HepG2 (cell line): Measurements from ENCODE around the gene MSI2. TPM values are rescaled to one million over a fixed set of nuclear protein-coding genes. Genes with fewer than 3 reads are reported as not detected.

ENCODE experiments used
- ATAC-seq: fragments of 200-7000 bp; cut with Tn5 transposase; 3 replicates; pipeline ENCODE4 v1.9.1; 2020; ENCODE audit warnings: mild to moderate bottlenecking, moderate library complexity
- BruUV-seq: library from RNA; stranded (reverse); fragments of 400-500 nt; replicated peaks from 2 replicates; lab custom pipeline; 2021; lab: Mats Ljungman, UMichigan
- CTCF ChIA-PET: fragments of 300-600 bp; formaldehyde crosslinking; extraction: SDS; loops from one replicate; lab custom pipeline; 2021; ENCODE audit warnings: low total read pairs, inconsistent platforms, low intra/inter-chr PET ratio; lab: Yijun Ruan, JAX
- POLR2A ChIA-PET: fragments of 350-600 bp; sonication (Branson Sonifier 250); formaldehyde crosslinking; loops from one replicate; lab custom pipeline; 2020; ENCODE audit warnings: antibody characterized with exemption, inconsistent platforms; lab: Yijun Ruan, JAX
- DNase-seq: peaks from one replicate; pipeline ENCODE4 v3.0.0-alpha.2; 2015; ENCODE audit warnings: low spot score
- FAIRE-seq: peaks from 3 replicates; lab custom pipeline; 2011; peaks lifted over from hg19 to GRCh38; lab: Jason Lieb, UNC
- H2AFZ ChIP-seq: one replicate; pipeline ENCODE4 v1.6.1; 2011; ENCODE audit warnings: low read length, inconsistent platforms
- H3K27ac ChIP-seq: fragments of 300-600 bp; 3 replicates; pipeline ENCODE4 v1.8.0; 2011; ENCODE audit warnings: mixed run types, mild to moderate bottlenecking, mixed read lengths, low read length, inconsistent platforms; ENCODE audit not compliant: insufficient read depth; ENCODE audit errors: extremely low read length
- H3K27me3 ChIP-seq, 2 experiments: fragments of 200-600 bp in 1 of 2; 2 replicates in 1 of 2; 3 replicates in 1 of 2; pipeline versions ENCODE4 v1.6.0 to v1.8.0; 2011; ENCODE audit warnings: low read length in 2 of 2, mild to moderate bottlenecking in 2 of 2, moderate library complexity in 2 of 2, inconsistent platforms in 1 of 2; ENCODE audit not compliant: insufficient read depth in 2 of 2, control insufficient read depth in 1 of 2
- H3K36me3 ChIP-seq, 2 experiments: fragments of 200-600 bp in 1 of 2; replicated peaks in 1 of 2; 2 replicates in 1 of 2; 3 replicates in 1 of 2; pipeline versions ENCODE4 v1.5.1 to v1.8.0; 2011; ENCODE audit warnings: low read length in 2 of 2, inconsistent platforms in 1 of 2; ENCODE audit not compliant: insufficient read depth in 2 of 2, control insufficient read depth in 1 of 2
- H3K4me1 ChIP-seq: 2 replicates; pipeline ENCODE4 v1.5.1; 2012; ENCODE audit warnings: low read length, inconsistent platforms; ENCODE audit not compliant: insufficient read depth
- H3K4me2 ChIP-seq: 2 replicates; pipeline ENCODE4 v1.6.0; 2011; ENCODE audit warnings: low read depth, low read length, inconsistent platforms
- H3K4me3 ChIP-seq, 3 experiments: fragments of 200-600 bp in 1 of 3; sonication (generic), shearing (Covaris generic) in 1 of 3; replicated peaks in 1 of 3; 2 replicates each; pipeline ENCODE4 v1.5.1; 2011 to 2016; ENCODE audit warnings: low read length in 3 of 3, inconsistent platforms in 2 of 3, low read depth in 2 of 3, mild to moderate bottlenecking in 2 of 3, control low read depth in 1 of 3, mixed read lengths in 1 of 3; ENCODE audit not compliant: insufficient read depth in 1 of 3
- H3K79me2 ChIP-seq: one replicate; pipeline ENCODE4 v1.6.1; 2011; ENCODE audit warnings: low read length, inconsistent platforms; ENCODE audit not compliant: insufficient read depth
- H3K9ac ChIP-seq: 2 replicates; pipeline ENCODE4 v1.6.0; 2011; ENCODE audit warnings: mild to moderate bottlenecking, low read depth, low read length, inconsistent platforms; ENCODE audit not compliant: insufficient read depth
- H3K9me3 ChIP-seq: 2 replicates; pipeline ENCODE4 v1.5.1; 2012; ENCODE audit warnings: mild to moderate bottlenecking, low read length
- H4K20me1 ChIP-seq: 2 replicates; pipeline ENCODE4 v1.6.0; 2011; ENCODE audit warnings: inconsistent platforms, mild to moderate bottlenecking, low read length, moderate library complexity; ENCODE audit not compliant: insufficient read depth
- FOXO1 ChIP-seq: sonication (generic); formaldehyde crosslinking; IDR thresholded peaks from 2 replicates; pipeline ENCODE4 v1.4.0; 2020; ENCODE audit warnings: missing genetic modification reagents
- IKZF5 ChIP-seq: IDR thresholded peaks from 2 replicates; pipeline ENCODE4 v1.6.1; 2018; ENCODE audit warnings: missing genetic modification reagents, mild to moderate bottlenecking, missing compliant biosample characterization
- MTF1 ChIP-seq: sonication (generic); formaldehyde crosslinking; IDR thresholded peaks from 2 replicates; pipeline ENCODE4 v1.5.0; 2020; ENCODE audit warnings: missing genetic modification reagents
- NFIB ChIP-seq: sonication (generic); formaldehyde crosslinking; IDR thresholded peaks from 2 replicates; pipeline ENCODE4 v1.9.0; 2021; ENCODE audit warnings: missing genetic modification reagents, mild to moderate bottlenecking, borderline replicate concordance
- RAD51 ChIP-seq: fragments of 450-650 bp; IDR thresholded peaks from 2 replicates; pipeline ENCODE4 v1.6.1; 2016; ENCODE audit warnings: borderline replicate concordance
- RFX5 ChIP-seq: IDR thresholded peaks from 2 replicates; pipeline ENCODE4 v1.6.1; 2011; ENCODE audit warnings: low read depth, low read length, improper control_type of control experiment
- SRSF4 ChIP-seq: fragments of 200-400 bp; formaldehyde crosslinking; IDR thresholded peaks from one replicate; pipeline ENCODE4 v1.6.1; 2018; ENCODE audit warnings: mild to moderate bottlenecking, low read depth, low read length, moderate library complexity; ENCODE audit not compliant: poor library complexity, severe bottlenecking
- ZBTB4 ChIP-seq: sonication (generic); formaldehyde crosslinking; IDR thresholded peaks from 2 replicates; pipeline ENCODE4 v1.4.0; 2020; ENCODE audit warnings: missing genetic modification reagents, mild to moderate bottlenecking, borderline replicate concordance
- ZNF605 ChIP-seq: sonication (generic); formaldehyde crosslinking; IDR thresholded peaks from 2 replicates; pipeline ENCODE4 v1.8.0; 2022; ENCODE audit warnings: mild to moderate bottlenecking, missing genetic modification reagents
- ZNF619 ChIP-seq: sonication (generic); formaldehyde crosslinking; IDR thresholded peaks from 2 replicates; pipeline ENCODE4 v1.4.0; 2020; ENCODE audit warnings: mild to moderate bottlenecking, missing genetic modification reagents
- ZNF878 ChIP-seq: sonication (generic); formaldehyde crosslinking; IDR thresholded peaks from 2 replicates; pipeline ENCODE4 v1.8.1; 2023; ENCODE audit warnings: mild to moderate bottlenecking, missing genetic modification reagents, moderate library complexity
- WGBS: methylation state at CpG from one replicate; pipeline ENCODE4 v1.1.6; 2017; ENCODE audit warnings: low lambda C conversion rate; 5-methylcytosine and 5-hydroxymethylcytosine counted together
- in situ Hi-C: cut with HindIII; loops from 2 replicates; pipeline ENCODE4 v1.10.0; 2017; ENCODE audit warnings: low pct_unique_long_range_greater_than_20kb; ENCODE audit not compliant: extremely low pct_ligation_motif_present
- intact Hi-C: fragments of 100-400 bp; cut with micrococcal nuclease; formaldehyde crosslinking; loops from one replicate; pipeline ENCODE4 v1.10.0; 2022; ENCODE audit not compliant: unreplicated experiment
- polyA plus RNA-seq, 8 experiments: library from polyadenylated mRNA; depleted of rRNA in 3 of 8; stranded (reverse) in 7 of 8; unstranded in 1 of 8; fragments of >200 nt; fragmentation: Illumina TruSeq in 4 of 8; extraction: Trizol in 4 of 8; gene quantifications; 2 replicates each; pipeline versions ENCODE4 v1.2.1 to v1.2.3, GENCODE V29; 2011 to 2016; ENCODE audit warnings: low read depth in 4 of 8, missing spikeins in 1 of 8, mixed read lengths in 1 of 8; ENCODE audit not compliant: insufficient read depth in 1 of 8
- total RNA-seq, 5 experiments: library from RNA; depleted of rRNA; stranded (reverse); fragments of >200 nt; fragmentation: Illumina TruSeq; extraction: Trizol; gene quantifications; 2 replicates each; pipeline ENCODE4 v1.2.3, GENCODE V29; 2016; ENCODE audit warnings: low read depth in 1 of 5
- TF ChIP-seq, protein P1 (sequence below): sonication (generic); formaldehyde crosslinking; IDR thresholded peaks from 2 replicates; pipeline ENCODE4 v1.4.0; 2020; ENCODE audit warnings: missing genetic modification reagents
- TF ChIP-seq, protein P2 (sequence below): sonication (generic); formaldehyde crosslinking; IDR thresholded peaks from 2 replicates; pipeline ENCODE4 v1.5.1; 2020; ENCODE audit warnings: missing genetic modification reagents, mild to moderate bottlenecking, borderline replicate concordance
- TF ChIP-seq, protein P3 (sequence below): sonication (generic); formaldehyde crosslinking; IDR thresholded peaks from 2 replicates; pipeline ENCODE4 v1.4.0; 2020; ENCODE audit warnings: mild to moderate bottlenecking, missing genetic modification reagents
- TF ChIP-seq, protein P4 (sequence below): IDR thresholded peaks from 2 replicates; pipeline ENCODE4 v1.6.1; 2012; ENCODE audit warnings: inconsistent platforms

MSI2 gene
- total and polyA plus RNA-seq, 2 of the 13 experiments (the other 11 are each of a cell fraction or from before 2014, with no cell fraction given): 77.5 to 78.4 TPM

GRCh38 chr17:57373048-57373447 lies 116.7 kb downstream of the MSI2 start (continued):
- TF ChIP-seq ZBTB4 (CRISPR knock-in tag) (no peak), SRSF4 (no peak), FOXO1 (CRISPR knock-in tag) (peak; percentile 45; the same call in 1 of the 2 replicates)
- TF ChIP-seq, protein P1, sequence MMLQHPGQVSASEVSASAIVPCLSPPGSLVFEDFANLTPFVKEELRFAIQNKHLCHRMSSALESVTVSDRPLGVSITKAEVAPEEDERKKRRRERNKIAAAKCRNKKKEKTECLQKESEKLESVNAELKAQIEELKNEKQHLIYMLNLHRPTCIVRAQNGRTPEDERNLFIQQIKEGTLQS (CRISPR knock-in tag): 0 out of 2 replicates have a peak, but pooled peaks have one; percentile 16

- DNase-seq (no peak), FAIRE-seq (peak; percentile 8), ATAC-seq (no peak)
- no peak overlapping the region for H3K4me2 ChIP-seq
- no peak overlapping the region for H2AFZ ChIP-seq
- no peak overlapping the region for H3K9ac ChIP-seq
- in situ Hi-C loops: no loop called here
- H3K4me1 ChIP-seq: peaks cover 86% of the 10 kb centered on the region
- no peaks in the 10 kb centered on the region for H3K27me3 ChIP-seq
- peaks cover 31% of the 10 kb centered on the region for H3K79me2 ChIP-seq
- ChIA-PET POLR2A (interaction anchor here (1.1 to 2.4 kb wide), 4 partner anchors 34 to 144 kb away, joined by 3 to 20 read pairs (median 4); no protein-coding TSS in a partner anchor), CTCF (no interaction called here)
- intact Hi-C loops: loop anchor here (5.0 kb wide), 2 partner anchors 36 to 84 kb away; no protein-coding TSS in a partner anchor
- H3K4me3 ChIP-seq: no peak overlapping the region
- H3K27ac ChIP-seq: peak overlapping the region; percentile 57
- no peaks in the 10 kb centered on the region; a peak in 2 of 5 replicates for H3K36me3 ChIP-seq
- BruUV-seq: no TSS peak
- H4K20me1 ChIP-seq: no peaks in the 10 kb centered on the region; the same call in 1 of the 2 replicates
- peaks cover 6% of the 10 kb centered on the region; the same call in 1 of the 2 replicates for H3K9me3 ChIP-seq
- WGBS: 91% methylated on average over 2 of the region's 2 CpGs
- TF ChIP-seq, protein P2, sequence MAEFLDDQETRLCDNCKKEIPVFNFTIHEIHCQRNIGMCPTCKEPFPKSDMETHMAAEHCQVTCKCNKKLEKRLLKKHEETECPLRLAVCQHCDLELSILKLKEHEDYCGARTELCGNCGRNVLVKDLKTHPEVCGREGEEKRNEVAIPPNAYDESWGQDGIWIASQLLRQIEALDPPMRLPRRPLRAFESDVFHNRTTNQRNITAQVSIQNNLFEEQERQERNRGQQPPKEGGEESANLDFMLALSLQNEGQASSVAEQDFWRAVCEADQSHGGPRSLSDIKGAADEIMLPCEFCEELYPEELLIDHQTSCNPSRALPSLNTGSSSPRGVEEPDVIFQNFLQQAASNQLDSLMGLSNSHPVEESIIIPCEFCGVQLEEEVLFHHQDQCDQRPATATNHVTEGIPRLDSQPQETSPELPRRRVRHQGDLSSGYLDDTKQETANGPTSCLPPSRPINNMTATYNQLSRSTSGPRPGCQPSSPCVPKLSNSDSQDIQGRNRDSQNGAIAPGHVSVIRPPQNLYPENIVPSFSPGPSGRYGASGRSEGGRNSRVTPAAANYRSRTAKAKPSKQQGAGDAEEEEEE (CRISPR knock-in tag): no peak
- TF ChIP-seq IKZF5 (CRISPR knock-in tag) (no peak), RFX5 (no peak), ZNF605 (CRISPR knock-in tag) (0 out of 2 replicates have a peak, but pooled peaks have one; percentile 30), ZNF619 (CRISPR knock-in tag) (no peak), MTF1 (CRISPR knock-in tag) (no peak), RAD51 (no peak), ZNF878 (CRISPR knock-in tag) (no peak), NFIB (no peak)
- TF ChIP-seq, protein P3, sequence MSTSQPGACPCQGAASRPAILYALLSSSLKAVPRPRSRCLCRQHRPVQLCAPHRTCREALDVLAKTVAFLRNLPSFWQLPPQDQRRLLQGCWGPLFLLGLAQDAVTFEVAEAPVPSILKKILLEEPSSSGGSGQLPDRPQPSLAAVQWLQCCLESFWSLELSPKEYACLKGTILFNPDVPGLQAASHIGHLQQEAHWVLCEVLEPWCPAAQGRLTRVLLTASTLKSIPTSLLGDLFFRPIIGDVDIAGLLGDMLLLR (CRISPR knock-in tag): no peak
- TF ChIP-seq, protein P4, sequence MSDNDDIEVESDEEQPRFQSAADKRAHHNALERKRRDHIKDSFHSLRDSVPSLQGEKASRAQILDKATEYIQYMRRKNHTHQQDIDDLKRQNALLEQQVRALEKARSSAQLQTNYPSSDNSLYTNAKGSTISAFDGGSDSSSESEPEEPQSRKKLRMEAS: 0 out of 2 replicates have a peak, but pooled peaks have one; percentile 4
Measured at GRCh38 chr17:57373756-57374155, 117.4 kb downstream of the MSI2 start.
